Neural progenitor cell (in vitro differentiated cells): ENCODE results near the gene RPL10A.

ENCODE experiments used
- CTCF ChIP-seq: fragments of 200-600 bp; sonication (generic); IDR thresholded peaks from 2 replicates; pipeline ENCODE4 v1.5.1; 2017; ENCODE audit warnings: antibody characterized with exemption, mild to moderate bottlenecking
- EZH2phosphoT487 ChIP-seq: fragments of 200-600 bp; sonication (generic); IDR thresholded peaks from 2 replicates; pipeline ENCODE4 v1.6.1; 2017; ENCODE audit warnings: antibody characterized with exemption

GRCh38 chr6:35492258-35492973, 24.2 kb downstream of the RPL10A start:
- no peak for TF ChIP-seq CTCF
- no peak for TF ChIP-seq EZH2phosphoT487
